Astrocyte of the cerebellum (primary cell): ENCODE data around the gene CPT1C.

Source experiments
- DNase-seq: peaks from one replicate; pipeline ENCODE4 v3.0.0-alpha.2; 2011; ENCODE audit warnings: low read depth
- H3K4me3 ChIP-seq: 2 replicates; pipeline ENCODE4 v1.5.1; 2011; ENCODE audit warnings: mild to moderate bottlenecking, low read depth, low read length, moderate library complexity
- in situ Hi-C: cut with HindIII; loops from 2 replicates; pipeline ENCODE4 v1.10.0; 2017; ENCODE audit warnings: low sequenced_read_pairs
- TF ChIP-seq, protein P1 (sequence below): IDR thresholded peaks from 2 replicates; pipeline ENCODE4 v1.5.1; 2012; ENCODE audit warnings: low read length, low read depth, moderate library complexity, mild to moderate bottlenecking; ENCODE audit errors: missing control alignments

The CPT1C gene

DNA sequence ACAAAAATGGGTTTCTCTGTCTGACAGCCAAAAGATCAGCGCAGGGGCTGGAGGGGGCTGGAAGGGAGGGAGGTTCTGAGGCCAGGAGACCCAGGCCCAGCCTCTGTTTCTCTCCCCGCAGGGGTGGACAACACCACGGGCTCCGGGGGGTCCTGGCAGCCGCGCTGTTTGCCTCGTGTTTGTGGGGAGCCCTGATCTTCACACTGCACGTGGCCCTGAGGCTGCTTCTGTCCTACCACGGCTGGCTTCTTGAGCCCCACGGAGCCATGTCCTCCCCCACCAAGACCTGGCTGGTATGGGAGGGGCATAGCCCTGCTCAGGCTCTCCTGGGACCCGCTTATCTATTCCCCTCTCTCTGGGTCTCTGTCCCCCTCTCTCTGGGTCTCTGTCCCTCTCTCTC, 9.6 kb downstream of the CPT1C start:
- TF ChIP-seq, protein P1, sequence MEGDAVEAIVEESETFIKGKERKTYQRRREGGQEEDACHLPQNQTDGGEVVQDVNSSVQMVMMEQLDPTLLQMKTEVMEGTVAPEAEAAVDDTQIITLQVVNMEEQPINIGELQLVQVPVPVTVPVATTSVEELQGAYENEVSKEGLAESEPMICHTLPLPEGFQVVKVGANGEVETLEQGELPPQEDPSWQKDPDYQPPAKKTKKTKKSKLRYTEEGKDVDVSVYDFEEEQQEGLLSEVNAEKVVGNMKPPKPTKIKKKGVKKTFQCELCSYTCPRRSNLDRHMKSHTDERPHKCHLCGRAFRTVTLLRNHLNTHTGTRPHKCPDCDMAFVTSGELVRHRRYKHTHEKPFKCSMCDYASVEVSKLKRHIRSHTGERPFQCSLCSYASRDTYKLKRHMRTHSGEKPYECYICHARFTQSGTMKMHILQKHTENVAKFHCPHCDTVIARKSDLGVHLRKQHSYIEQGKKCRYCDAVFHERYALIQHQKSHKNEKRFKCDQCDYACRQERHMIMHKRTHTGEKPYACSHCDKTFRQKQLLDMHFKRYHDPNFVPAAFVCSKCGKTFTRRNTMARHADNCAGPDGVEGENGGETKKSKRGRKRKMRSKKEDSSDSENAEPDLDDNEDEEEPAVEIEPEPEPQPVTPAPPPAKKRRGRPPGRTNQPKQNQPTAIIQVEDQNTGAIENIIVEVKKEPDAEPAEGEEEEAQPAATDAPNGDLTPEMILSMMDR = no peak
- DNase-seq = no peak
- in situ Hi-C loops = no loop called here

DNA sequence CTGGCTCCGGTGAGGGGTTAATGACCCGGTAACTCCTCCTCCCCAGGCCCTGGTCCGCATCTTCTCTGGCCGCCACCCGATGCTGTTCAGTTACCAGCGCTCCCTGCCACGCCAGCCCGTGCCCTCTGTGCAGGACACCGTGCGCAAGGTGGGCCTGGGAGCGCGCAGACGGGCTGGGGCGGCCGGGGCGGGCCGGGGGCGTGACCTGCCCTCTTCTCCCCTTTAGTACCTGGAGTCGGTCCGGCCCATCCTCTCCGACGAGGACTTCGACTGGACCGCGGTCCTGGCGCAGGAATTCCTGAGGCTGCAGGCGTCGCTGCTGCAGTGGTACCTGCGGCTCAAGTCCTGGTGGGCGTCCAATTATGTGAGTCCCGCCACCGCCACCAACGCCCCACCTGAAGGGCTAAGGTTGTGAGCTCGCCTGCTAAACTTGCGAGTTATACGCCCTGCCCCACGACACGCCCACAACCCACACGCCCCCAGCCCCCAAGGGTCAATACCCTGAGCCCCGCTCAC, 10.4 kb downstream of the CPT1C start:
- DNase-seq = no peak
- TF ChIP-seq, protein P1 = no peak
- H3K4me3 ChIP-seq = no peak overlapping the region
- in situ Hi-C loops = no loop called here

More for the DNA sequence above, 9.6 kb downstream of the CPT1C start:
- H3K4me3 ChIP-seq = no peak overlapping the region

DNA sequence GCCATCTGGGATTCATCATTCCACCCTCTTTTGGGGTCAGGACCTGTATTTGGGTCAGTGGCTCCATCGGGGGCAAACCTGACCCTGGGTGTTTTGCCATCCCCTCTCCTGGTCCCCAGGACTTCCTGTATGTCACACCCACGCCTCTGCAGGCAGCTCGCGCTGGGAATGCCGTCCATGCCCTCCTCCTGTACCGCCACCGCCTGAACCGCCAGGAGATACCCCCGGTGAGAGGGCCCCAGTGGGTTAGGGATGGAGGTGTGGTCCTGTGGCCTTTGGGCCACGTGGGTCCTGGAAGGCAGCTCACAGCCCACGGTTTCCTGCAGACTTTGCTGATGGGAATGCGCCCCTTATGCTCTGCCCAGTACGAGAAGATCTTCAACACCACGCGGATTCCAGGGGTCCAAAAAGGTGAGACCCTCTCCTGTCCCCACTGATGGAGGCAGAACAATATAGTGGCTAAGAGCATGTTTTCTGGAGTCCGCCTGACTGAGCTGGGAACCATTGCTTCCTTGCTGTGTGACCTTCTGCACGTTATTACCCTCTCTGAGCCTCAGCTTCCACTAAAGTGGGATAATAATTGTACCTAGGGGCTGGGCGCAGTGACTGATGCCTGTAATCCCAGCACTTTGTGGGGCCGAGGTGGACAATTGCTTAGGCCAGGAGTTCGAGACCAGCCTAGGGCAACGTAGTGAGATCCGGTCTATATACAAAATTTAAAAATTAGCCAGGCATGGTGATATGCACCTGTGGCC, 14.1 kb downstream of the CPT1C start:
- TF ChIP-seq, protein P1 = no peak
- in situ Hi-C loops = no loop called here
- H3K4me3 ChIP-seq = no peak overlapping the region
- no peak for DNase-seq

DNA sequence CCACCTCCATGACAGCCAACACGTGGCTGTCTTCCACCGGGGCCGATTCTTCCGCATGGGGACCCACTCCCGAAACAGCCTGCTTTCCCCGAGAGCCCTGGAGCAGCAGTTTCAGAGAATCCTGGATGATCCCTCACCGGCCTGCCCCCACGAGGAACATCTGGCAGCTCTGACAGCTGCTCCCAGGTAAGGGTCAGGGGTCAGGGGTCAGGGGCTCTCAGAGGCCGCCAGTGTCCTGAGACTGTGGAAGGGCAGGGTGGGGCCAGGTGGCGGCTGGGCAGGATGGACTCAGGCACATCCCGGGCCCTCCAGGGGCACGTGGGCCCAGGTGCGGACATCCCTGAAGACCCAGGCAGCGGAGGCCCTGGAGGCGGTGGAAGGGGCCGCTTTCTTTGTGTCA, 15.0 kb downstream of the CPT1C start:
- in situ Hi-C loops = no loop called here
- no peak for DNase-seq

DNA sequence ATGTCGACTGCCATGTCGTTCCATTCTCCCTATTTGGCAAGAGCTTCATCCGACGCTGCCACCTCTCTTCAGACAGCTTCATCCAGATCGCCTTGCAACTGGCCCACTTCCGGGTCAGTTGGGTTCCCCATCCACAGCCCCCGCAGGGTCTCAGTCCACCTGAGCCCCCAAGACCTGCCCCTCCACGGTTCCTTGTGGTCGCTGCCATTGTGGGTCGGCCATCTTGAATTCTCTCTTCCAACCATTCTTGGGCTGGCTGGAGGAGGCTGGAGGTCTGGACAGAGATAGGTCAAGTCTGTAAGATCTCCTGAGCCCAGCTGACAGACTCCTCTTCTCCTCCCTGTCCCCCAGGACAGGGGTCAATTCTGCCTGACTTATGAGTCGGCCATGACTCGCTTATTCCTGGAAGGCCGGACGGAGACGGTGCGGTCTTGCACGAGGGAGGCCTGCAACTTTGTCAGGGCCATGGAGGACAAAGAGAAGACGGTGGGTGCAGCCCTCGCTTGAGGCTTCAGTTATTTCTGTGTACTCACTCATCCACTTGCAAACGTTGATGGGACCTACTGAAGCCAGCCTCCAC, 19.5 kb downstream of the CPT1C start:
- in situ Hi-C loops = no loop called here
- TF ChIP-seq, protein P1 = no peak
- no peak for DNase-seq
- no peak overlapping the region for H3K4me3 ChIP-seq

More for the DNA sequence above, 15.0 kb downstream of the CPT1C start:
- TF ChIP-seq, protein P1 = no peak
- no peak overlapping the region for H3K4me3 ChIP-seq

DNA sequence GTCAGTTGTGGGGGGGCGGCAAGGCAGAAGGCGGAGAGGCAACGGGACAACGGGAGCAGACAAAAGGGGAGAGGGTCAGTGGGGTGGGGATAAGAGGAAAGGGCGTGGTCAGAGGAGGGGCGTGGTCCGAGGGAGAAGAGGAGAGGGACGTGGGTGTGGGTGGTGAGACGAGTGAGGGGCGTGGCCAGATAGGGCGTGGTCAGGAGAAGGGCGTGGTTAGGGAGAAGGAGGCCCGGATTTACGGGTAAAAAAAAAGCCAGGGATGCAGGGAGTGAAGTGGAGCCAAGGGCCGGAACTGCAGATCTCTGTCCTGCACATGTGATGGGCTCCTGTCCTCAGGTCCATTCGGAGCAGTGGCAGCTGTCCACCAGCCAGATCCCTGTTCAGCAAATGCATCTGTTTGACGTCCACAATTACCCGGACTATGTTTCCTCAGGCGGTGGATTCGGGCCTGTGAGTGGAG, 21.5 kb downstream of the CPT1C start:
- in situ Hi-C loops = no loop called here

More for the DNA sequence above, 21.5 kb downstream of the CPT1C start:
- TF ChIP-seq, protein P1 = no peak
- H3K4me3 ChIP-seq = no peak overlapping the region
- no peak for DNase-seq
